Esophagus squamous epithelium (tissue), 4 donors: ENCODE results near the gene PLA2G4B.

Experiments
- POLR2A ChIP-seq, 4 donors: fragments of 450-650 bp; IDR thresholded peaks; one replicate each; pipeline ENCODE4 v1.6.1; 2017; ENCODE audit warnings: antibody characterized with exemption in 4 of 4, mild to moderate bottlenecking in 4 of 4, moderate library complexity in 3 of 4
- TF ChIP-seq, protein P1 (sequence below), 6 experiments: fragments of 450-650 bp in 4 of 6; fragments of 200-600 bp in 2 of 6; sonication (generic) in 2 of 6; IDR thresholded peaks; one replicate each; pipeline ENCODE4 v1.5.1; 2016 to 2019; ENCODE audit warnings: antibody characterized with exemption in 6 of 6, mild to moderate bottlenecking in 4 of 6, moderate library complexity in 4 of 6

DNA sequence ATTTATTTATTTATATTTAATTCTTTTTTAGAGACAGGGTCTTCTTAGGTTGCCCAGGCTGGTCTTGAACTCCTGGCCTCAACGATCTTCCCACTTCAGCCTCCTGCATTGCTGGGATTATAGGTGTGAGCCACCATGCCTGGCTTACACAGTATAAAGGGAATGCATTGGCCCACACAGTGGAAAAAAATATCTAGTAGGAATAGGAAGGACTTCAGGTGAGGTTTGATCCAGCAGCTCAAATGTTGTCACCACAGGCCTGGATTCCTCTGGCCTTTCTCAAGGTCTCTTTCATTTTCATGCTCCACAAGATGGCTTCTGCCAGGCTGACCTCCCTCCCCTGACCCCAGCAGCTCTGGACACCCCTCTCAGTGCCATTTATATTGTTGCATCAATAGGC is 57.3 kb downstream of the PLA2G4B start:
- TF ChIP-seq, protein P1, sequence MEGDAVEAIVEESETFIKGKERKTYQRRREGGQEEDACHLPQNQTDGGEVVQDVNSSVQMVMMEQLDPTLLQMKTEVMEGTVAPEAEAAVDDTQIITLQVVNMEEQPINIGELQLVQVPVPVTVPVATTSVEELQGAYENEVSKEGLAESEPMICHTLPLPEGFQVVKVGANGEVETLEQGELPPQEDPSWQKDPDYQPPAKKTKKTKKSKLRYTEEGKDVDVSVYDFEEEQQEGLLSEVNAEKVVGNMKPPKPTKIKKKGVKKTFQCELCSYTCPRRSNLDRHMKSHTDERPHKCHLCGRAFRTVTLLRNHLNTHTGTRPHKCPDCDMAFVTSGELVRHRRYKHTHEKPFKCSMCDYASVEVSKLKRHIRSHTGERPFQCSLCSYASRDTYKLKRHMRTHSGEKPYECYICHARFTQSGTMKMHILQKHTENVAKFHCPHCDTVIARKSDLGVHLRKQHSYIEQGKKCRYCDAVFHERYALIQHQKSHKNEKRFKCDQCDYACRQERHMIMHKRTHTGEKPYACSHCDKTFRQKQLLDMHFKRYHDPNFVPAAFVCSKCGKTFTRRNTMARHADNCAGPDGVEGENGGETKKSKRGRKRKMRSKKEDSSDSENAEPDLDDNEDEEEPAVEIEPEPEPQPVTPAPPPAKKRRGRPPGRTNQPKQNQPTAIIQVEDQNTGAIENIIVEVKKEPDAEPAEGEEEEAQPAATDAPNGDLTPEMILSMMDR (IDR thresholded peaks at IDR 0.05): no peak
- TF ChIP-seq POLR2A (IDR thresholded peaks at IDR 0.05): no peak
